Measurements from ENCODE around the gene BARX2. TPM values are rescaled to one million over a fixed set of nuclear protein-coding genes. Genes with fewer than 3 reads are reported as not detected.

BARX2 gene
- total and polyA plus RNA-seq, 2 experiments from 2014 or later: 0.32 to 0.36 TPM

DNA sequence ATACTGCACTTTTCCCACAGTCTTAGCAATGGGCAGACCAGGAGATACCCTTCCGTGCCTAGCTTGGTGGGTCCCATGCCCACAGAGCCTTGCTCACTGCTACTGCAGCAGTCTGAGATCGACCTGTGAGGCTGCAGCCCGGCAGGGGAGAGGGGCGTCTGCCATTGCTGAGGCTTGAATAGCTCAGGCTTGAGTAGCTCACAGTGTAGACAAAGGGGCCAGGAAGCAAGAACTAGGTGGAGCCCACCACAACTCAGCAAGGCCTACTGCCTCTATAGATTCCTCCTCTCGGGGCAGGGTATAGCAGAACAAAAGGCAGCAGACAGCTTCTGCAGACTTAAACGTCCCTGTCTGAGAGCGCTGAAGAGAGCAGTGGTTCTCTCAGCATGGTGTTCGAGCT lies 118.1 kb downstream of the BARX2 start:
- H3K27me3 ChIP-seq: no peaks in the 10 kb centered on the region
- H3K36me3 ChIP-seq: no peaks in the 10 kb centered on the region
- no peaks in the 10 kb centered on the region for H3K4me1 ChIP-seq (ENCODE audit: low read depth)
- no peak overlapping the region for H3K27ac ChIP-seq
- DNase-seq (ENCODE audit: low read depth in 1 of 2, low spot score in 1 of 2): no peak
- TF ChIP-seq, protein P1, sequence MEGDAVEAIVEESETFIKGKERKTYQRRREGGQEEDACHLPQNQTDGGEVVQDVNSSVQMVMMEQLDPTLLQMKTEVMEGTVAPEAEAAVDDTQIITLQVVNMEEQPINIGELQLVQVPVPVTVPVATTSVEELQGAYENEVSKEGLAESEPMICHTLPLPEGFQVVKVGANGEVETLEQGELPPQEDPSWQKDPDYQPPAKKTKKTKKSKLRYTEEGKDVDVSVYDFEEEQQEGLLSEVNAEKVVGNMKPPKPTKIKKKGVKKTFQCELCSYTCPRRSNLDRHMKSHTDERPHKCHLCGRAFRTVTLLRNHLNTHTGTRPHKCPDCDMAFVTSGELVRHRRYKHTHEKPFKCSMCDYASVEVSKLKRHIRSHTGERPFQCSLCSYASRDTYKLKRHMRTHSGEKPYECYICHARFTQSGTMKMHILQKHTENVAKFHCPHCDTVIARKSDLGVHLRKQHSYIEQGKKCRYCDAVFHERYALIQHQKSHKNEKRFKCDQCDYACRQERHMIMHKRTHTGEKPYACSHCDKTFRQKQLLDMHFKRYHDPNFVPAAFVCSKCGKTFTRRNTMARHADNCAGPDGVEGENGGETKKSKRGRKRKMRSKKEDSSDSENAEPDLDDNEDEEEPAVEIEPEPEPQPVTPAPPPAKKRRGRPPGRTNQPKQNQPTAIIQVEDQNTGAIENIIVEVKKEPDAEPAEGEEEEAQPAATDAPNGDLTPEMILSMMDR (IDR thresholded peaks at IDR 0.05; ENCODE audit: low read depth, low read length): no peak
- H3K4me3 ChIP-seq: no peak overlapping the region
- H3K9me3 ChIP-seq (ENCODE audit: low read depth): no peaks in the 10 kb centered on the region

Other genes starting within 250 kb of the BARX2 start
- gene ARHGAP32, start 183.5 kb upstream of the BARX2 start, total RNA-seq: 8.3 and 13.0 TPM in 2 replicates
- 4.0 and 8.9 TPM in 2 replicates for gene ARHGAP32, start 183.5 kb upstream of the BARX2 start, polyA plus RNA-seq

Measured in cardiac muscle cell (in vitro differentiated cells and primary cell).